ENCODE results near the gene TEAD3. TPM values are rescaled to one million over a fixed set of nuclear protein-coding genes. Genes with fewer than 3 reads are reported as not detected.
"Not testable (repeated sequence)": the region's sequence is repeated elsewhere in the genome, so short reads cannot be mapped to it uniquely, and the experiment has no call there.

Gene TEAD3
- total RNA-seq, 8 experiments from 2014 or later, result 2.5 to 8.2 (median 4.4) TPM

GRCh38 chr6:35442693-35443092 is 54.2 kb downstream of the TEAD3 start:
- ATAC-seq (replicated peaks in 6 of 8), result no peak
- Histone ChIP-seq H3K4me1 (replicated peaks in 1 of 2) (no peaks in the 10 kb centered on the region), H3K27ac (no peak overlapping the region), H3K4me3 (no peak overlapping the region)
- WGBS, 10 experiments, result 40 to 100% (median 78%) methylated on average over 1 to 4 of the region's 5 CpGs; no CpG with 5 or more reads in 3 of the 10 experiments
- in situ Hi-C loops (cut with MboI; ENCODE audit: low pct_unique_long_range_greater_than_20kb in 2 of 9, low sequenced_read_pairs in 9 of 9, unreplicated experiment in 9 of 9), result loop anchor here in 3 of 9 experiments (10.0 to 25.0 kb wide), 2 partner anchors 98 to 105 kb away; partner anchors contain the start of gene PPARD (in 3 of the 3)

DNA sequence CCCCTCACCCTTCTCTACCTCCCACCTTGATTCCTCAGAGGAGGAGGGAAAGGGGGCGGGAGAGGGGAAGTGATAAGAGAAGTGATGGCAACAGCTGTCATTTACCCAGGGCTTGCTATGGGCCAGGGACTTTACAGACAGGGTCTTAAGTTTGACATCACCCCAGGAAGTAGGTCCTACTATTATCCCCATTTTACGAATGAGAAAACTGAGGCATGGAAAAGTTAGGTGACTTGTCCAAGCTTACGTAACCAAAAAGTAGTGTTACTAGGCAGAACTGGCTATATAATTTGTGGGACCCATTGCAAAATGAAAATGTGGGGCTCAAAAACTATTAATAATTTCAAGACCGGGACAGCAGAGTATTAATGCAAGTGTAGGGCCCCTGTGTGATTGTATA is 55.2 kb downstream of the TEAD3 start:
- in situ Hi-C loops (cut with MboI; ENCODE audit: low pct_unique_long_range_greater_than_20kb in 2 of 9, low sequenced_read_pairs in 9 of 9, unreplicated experiment in 9 of 9), result loop anchor here in 3 of 9 experiments (10.0 to 25.0 kb wide), 2 partner anchors 97 to 104 kb away; partner anchors contain the start of gene PPARD (in 3 of the 3)
- H3K4me3 ChIP-seq, result no peak overlapping the region
- WGBS, 10 experiments, result 70 to 100% (median 80%) methylated on average over 1 to 4 of the region's 4 CpGs; no CpG with 5 or more reads in 4 of the 10 experiments
- no peak overlapping the region for H3K27ac ChIP-seq
- H3K4me1 ChIP-seq (replicated peaks in 1 of 2), result no peaks in the 10 kb centered on the region
- no peak for ATAC-seq (replicated peaks in 6 of 8)

- WGBS, 10 experiments, result 80 to 100% (median 100%) methylated on average over 1 to 2 of the region's 3 CpGs; no CpG with 5 or more reads in 5 of the 10 experiments
- no peak for ATAC-seq (replicated peaks in 6 of 8)
- Histone ChIP-seq H3K4me3 (no peak overlapping the region), H3K4me1 (replicated peaks in 1 of 2) (no peaks in the 10 kb centered on the region), H3K27ac (no peak overlapping the region)
- in situ Hi-C loops (cut with MboI; ENCODE audit: low pct_unique_long_range_greater_than_20kb in 2 of 9, low sequenced_read_pairs in 9 of 9, unreplicated experiment in 9 of 9), result loop anchor here in 3 of 9 experiments (10.0 to 25.0 kb wide), 2 partner anchors 96 to 104 kb away; partner anchors contain the start of gene PPARD (in 3 of the 3)
These were observed 55.7 kb downstream of the TEAD3 start for GRCh38 chr6:35441205-35441604.

- Histone ChIP-seq H3K4me1 (replicated peaks in 1 of 2) (no peaks in the 10 kb centered on the region), H3K4me3 (no peak overlapping the region), H3K27ac (no peak overlapping the region)
- in situ Hi-C loops (cut with MboI; ENCODE audit: low pct_unique_long_range_greater_than_20kb in 2 of 9, low sequenced_read_pairs in 9 of 9, unreplicated experiment in 9 of 9), result loop anchor here in 1 of 9 experiments (25.0 kb wide), 1 partner anchor 102 kb away; the partner anchor contains the start of gene PPARD
- WGBS, 10 experiments, result 10 to 80% methylated on average over 1 to 2 of the region's 3 CpGs; no CpG with 5 or more reads in 8 of the 10 experiments
- ATAC-seq (replicated peaks in 6 of 8), result no peak
These were observed 57.6 kb downstream of the TEAD3 start for GRCh38 chr6:35439308-35439707.

GRCh38 chr6:35438378-35439065 is 58.4 kb downstream of the TEAD3 start:
- not testable (repeated sequence) for H3K4me1 ChIP-seq (replicated peaks in 1 of 2); H3K27ac ChIP-seq; ATAC-seq (replicated peaks in 6 of 8); H3K4me3 ChIP-seq
- in situ Hi-C loops (cut with MboI; ENCODE audit: low pct_unique_long_range_greater_than_20kb in 2 of 9, low sequenced_read_pairs in 9 of 9, unreplicated experiment in 9 of 9), result loop anchor here in 1 of 9 experiments (25.0 kb wide), 1 partner anchor 101 kb away; the partner anchor contains the start of gene PPARD
- WGBS, 10 experiments, result 78 to 100% (median 100%) methylated on average over 1 to 3 of the region's 7 CpGs; no CpG with 5 or more reads in 3 of the 10 experiments

DNA sequence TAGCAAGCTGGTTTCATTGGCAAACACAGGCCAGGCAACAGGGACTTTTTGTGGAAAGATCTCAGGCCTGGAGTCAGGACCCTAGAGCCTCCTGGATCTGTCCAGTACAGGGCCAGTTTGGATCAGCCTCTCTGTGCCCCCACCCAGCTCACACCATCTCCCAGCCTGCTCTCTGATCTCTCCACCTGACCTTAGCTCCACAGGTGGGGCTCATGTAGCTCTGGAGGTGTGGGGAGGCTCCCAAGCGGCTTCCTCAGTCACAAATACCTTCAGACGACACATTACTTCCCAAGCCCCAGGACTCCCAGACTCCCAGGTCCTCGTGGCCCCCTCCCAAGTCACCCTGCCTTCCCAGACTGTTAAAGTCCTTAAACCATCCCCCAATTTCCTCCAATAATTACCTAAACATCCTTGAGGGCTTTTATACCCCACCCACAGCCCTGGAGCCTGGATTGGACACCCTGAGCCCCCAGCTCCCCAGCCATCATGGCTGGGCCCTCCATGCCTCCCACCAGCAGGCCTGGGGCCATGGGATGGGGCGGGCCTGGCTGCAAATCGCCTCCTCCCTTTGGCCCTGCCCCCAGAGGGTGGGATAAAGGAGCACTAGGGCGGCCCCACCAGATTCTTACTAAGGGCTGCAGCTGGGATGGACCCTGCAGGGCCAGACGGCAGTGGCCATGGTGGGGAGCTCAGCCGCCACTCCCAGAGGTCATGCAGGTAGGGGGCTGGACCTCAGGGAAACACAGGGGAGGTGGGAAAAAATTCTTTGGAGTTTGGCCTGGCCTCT is 60.6 kb downstream of the TEAD3 start:
- H3K4me3 ChIP-seq, result no peak overlapping the region
- peak in 2 of 8 experiments; percentile 62 to 69 for ATAC-seq (replicated peaks in 6 of 8)
- in situ Hi-C loops (cut with MboI; ENCODE audit: low pct_unique_long_range_greater_than_20kb in 2 of 9, low sequenced_read_pairs in 9 of 9, unreplicated experiment in 9 of 9), result loop anchor here in 1 of 9 experiments (25.0 kb wide), 1 partner anchor 99 kb away; the partner anchor contains the start of gene PPARD
- H3K4me1 ChIP-seq (replicated peaks in 1 of 2), result no peaks in the 10 kb centered on the region
- H3K27ac ChIP-seq, result no peak overlapping the region
- 73 to 80% (median 75%) methylated on average over 1 to 2 of the region's 8 CpGs; no CpG with 5 or more reads in 7 of the 10 experiments for WGBS, 10 experiments

DNA sequence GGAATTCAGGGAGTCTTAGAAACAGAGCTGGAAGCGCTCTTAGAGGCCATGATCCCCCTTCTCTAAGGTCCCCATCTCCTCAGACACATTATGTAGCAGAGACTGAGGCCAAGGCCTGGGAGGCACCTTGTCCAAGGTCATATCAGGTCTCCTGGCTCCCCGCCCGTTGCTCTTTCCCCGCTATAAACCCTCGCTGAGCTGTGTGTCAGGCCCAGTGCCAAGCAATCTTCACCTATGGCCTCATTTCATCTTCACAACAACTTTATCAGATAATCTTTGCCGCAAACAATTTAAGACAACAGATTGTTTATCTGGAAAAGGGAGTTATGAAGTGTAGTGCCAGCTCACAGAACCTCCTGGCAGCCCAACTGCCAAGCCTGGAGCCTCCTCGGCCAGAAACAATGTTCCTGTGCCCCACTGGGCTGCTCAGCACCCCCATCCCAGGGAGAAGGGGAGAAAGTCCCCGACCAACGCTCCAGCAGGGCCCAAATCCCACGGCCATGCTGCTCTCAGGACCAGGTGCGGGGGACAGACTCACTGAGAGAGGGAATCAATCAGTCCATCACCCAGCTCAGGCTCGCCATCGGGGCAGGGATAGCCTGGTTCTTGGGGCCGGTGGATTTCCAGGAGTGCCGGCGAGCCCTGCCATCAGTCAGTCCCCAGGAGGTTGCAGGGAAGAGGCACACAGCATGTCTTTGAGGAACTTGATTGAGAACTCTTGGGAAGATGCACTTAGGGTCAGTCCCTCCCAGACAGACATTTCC is 61.6 kb downstream of the TEAD3 start:
- ATAC-seq (replicated peaks in 6 of 8), result no peak
- Histone ChIP-seq H3K4me1 (replicated peaks in 1 of 2) (no peaks in the 10 kb centered on the region), H3K27ac (no peak overlapping the region), H3K4me3 (no peak overlapping the region)
- 85 to 100% (median 90%) methylated on average over 1 to 8 of the region's 16 CpGs; no CpG with 5 or more reads in 3 of the 10 experiments for WGBS, 10 experiments
- in situ Hi-C loops (cut with MboI; ENCODE audit: low pct_unique_long_range_greater_than_20kb in 2 of 9, low sequenced_read_pairs in 9 of 9, unreplicated experiment in 9 of 9), result loop anchor here in 1 of 9 experiments (25.0 kb wide), 1 partner anchor 98 kb away; the partner anchor contains the start of gene PPARD

DNA sequence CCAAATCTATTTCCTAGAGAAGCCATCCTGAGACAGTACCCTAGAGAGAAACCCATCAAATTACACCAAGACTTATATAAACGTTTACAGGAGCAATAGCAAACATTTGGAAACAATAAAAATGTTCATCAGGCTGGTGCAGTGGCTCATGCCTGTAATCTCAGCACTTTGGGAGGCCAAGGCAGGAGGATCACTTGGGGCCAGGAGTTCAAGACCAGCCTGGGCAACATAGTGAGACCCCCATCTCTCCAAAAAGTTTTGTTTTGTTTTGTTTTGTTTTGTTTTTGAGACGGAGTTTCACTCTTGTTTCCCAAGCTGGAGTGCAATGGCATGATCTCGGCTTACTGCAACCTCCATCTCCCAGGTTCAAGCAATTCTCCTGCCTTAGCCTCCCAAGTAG is 64.2 kb downstream of the TEAD3 start:
- not testable (repeated sequence) for H3K4me1 ChIP-seq (replicated peaks in 1 of 2); H3K27ac ChIP-seq; H3K4me3 ChIP-seq; ATAC-seq (replicated peaks in 6 of 8)
- WGBS, 10 experiments, result 0 to 79% (median 50%) methylated on average over 1 to 3 of the region's 3 CpGs; no CpG with 5 or more reads in 3 of the 10 experiments
- in situ Hi-C loops (cut with MboI; ENCODE audit: low pct_unique_long_range_greater_than_20kb in 2 of 9, low sequenced_read_pairs in 9 of 9, unreplicated experiment in 9 of 9), result loop anchor here in 1 of 9 experiments (25.0 kb wide), 1 partner anchor 95 kb away; the partner anchor contains the start of gene PPARD

DNA sequence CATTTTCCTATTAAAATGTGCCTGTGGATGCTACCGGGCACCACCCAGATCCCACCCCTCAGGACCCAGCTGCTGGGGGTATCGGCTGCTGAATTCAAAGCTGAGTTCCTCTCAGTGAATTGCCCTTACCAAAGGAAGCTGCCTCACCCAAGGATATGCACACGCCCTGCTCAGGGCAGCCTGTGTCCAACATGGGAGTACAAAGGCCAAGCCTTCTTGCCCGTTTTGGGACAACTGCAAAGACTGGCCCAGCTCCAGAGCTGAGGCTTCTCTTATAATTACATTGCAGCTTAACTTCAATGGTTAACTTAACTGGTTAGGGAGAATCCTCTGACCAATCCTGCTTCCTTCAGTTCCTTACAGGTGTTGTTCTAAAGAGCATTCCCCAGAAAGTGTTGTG is 64.6 kb downstream of the TEAD3 start:
- 0 to 100% (median 74%) methylated on average over 1 to 4 of the region's 4 CpGs; no CpG with 5 or more reads in 2 of the 10 experiments for WGBS, 10 experiments
- no peak overlapping the region for H3K27ac ChIP-seq
- no peak overlapping the region for H3K4me3 ChIP-seq
- ATAC-seq (replicated peaks in 6 of 8), result peak in 3 of 8 experiments; percentile 22 to 39 (median 23)
- no peaks in the 10 kb centered on the region for H3K4me1 ChIP-seq (replicated peaks in 1 of 2)
- in situ Hi-C loops (cut with MboI; ENCODE audit: low pct_unique_long_range_greater_than_20kb in 2 of 9, low sequenced_read_pairs in 9 of 9, unreplicated experiment in 9 of 9), result loop anchor here in 1 of 9 experiments (25.0 kb wide), 1 partner anchor 95 kb away; the partner anchor contains the start of gene PPARD

GRCh38 chr6:35429463-35429862 is 67.4 kb downstream of the TEAD3 start:
- in situ Hi-C loops (cut with MboI; ENCODE audit: low pct_unique_long_range_greater_than_20kb in 2 of 9, low sequenced_read_pairs in 9 of 9, unreplicated experiment in 9 of 9), result loop anchor here in 1 of 9 experiments (25.0 kb wide), 1 partner anchor 92 kb away; the partner anchor contains the start of gene PPARD
- WGBS, 10 experiments, result 68 to 100% (median 92%) methylated on average over 1 to 2 of the region's 2 CpGs
- no peak overlapping the region for H3K27ac ChIP-seq
- H3K4me3 ChIP-seq, result no peak overlapping the region
- ATAC-seq (replicated peaks in 6 of 8), result no peak
- H3K4me1 ChIP-seq (replicated peaks in 1 of 2), result no peaks in the 10 kb centered on the region

DNA sequence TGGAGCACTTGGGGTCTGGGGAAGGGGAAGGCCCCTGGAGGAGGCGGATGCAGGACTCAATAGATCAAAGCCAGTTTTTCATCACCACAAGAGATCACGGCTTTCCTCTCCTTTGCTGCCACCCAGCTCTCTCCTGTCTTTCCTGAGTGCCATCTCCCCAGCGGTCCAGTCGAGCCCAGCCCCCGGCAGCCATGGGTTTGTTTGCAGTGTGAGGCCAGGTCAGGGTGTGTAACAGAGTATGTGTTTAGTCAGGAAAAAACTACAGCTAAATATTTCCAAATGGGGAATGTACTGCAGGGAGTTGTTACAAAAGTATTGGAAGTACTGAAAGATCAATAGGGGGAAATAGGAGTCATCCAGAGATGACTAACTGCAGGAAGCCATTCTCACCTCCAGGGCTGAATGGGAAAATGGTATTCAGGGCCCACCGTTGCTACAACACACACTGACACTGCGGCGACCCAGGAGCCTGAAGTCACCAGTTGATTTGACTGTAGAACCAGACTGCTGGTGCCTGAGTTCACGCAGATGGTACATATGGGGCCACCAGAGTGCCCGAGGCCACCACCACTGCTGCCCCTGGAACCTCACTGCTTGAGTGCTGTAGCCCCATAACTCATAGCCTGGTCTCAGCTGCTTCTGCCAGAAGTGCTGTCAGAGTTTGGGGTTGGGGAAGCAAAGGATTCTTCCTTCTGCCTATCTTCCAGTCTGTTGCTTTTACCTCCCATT is 68.3 kb downstream of the TEAD3 start:
- 58 to 100% (median 80%) methylated on average over 1 to 5 of the region's 10 CpGs; no CpG with 5 or more reads in 3 of the 10 experiments for WGBS, 10 experiments
- Histone ChIP-seq H3K4me3 (no peak overlapping the region), H3K27ac (no peak overlapping the region), H3K4me1 (replicated peaks in 1 of 2) (no peaks in the 10 kb centered on the region)
- in situ Hi-C loops (cut with MboI; ENCODE audit: low pct_unique_long_range_greater_than_20kb in 2 of 9, low sequenced_read_pairs in 9 of 9, unreplicated experiment in 9 of 9), result loop anchor here in 1 of 9 experiments (25.0 kb wide), 1 partner anchor 91 kb away; the partner anchor contains the start of gene PPARD
- ATAC-seq (replicated peaks in 6 of 8), result peak in 2 of 8 experiments; percentile 11 to 71

Data from motor neuron (in vitro differentiated cells).